Mucosa of stomach (tissue), 1 donor: ENCODE data around the gene ARL5C.
"Not testable (repeated sequence)": the region's sequence is repeated elsewhere in the genome, so short reads cannot be mapped to it uniquely, and the experiment has no call there.

Experiments used
- H3K27me3 ChIP-seq: one replicate; pipeline ENCODE4 v1.7.0; 2013; ENCODE audit warnings: mild to moderate bottlenecking, low read length; ENCODE audit not compliant: control insufficient read depth, insufficient read depth
- H3K36me3 ChIP-seq: one replicate; pipeline ENCODE4 v1.7.0; 2013; ENCODE audit warnings: low read length; ENCODE audit not compliant: control insufficient read depth, insufficient read depth
- H3K4me1 ChIP-seq: one replicate; pipeline ENCODE4 v1.7.0; 2013; ENCODE audit warnings: mild to moderate bottlenecking, low read length; ENCODE audit not compliant: control insufficient read depth, insufficient read depth
- H3K4me3 ChIP-seq: one replicate; pipeline ENCODE4 v1.7.0; 2013; ENCODE audit warnings: low read length
- H3K9ac ChIP-seq: one replicate; pipeline ENCODE4 v1.7.0; 2013; ENCODE audit warnings: mild to moderate bottlenecking, low read length, moderate library complexity
- H3K9me3 ChIP-seq: one replicate; pipeline ENCODE4 v1.7.0; 2013; ENCODE audit warnings: mild to moderate bottlenecking, low read length, moderate library complexity; ENCODE audit not compliant: control insufficient read depth
- donor health status: Pancreatic carcinoma.

ARL5C gene

DNA sequence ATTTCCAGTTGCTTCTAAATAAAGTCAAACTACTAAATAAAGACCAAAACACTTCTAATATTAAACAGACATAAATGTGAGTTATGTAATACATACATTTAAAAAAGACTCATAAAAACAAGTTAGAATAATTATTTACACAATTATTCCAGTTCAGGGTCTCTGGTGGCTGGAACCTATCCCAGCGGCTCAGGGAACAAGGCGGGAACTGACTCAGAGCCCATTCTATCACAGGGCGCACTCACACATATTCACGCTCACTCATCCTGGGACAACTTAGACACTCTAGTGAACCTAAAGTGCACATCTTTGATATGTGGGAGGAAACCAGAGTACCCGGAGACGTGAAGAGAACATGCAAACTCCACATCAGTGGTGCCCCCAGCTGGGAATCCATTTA lies 39.5 kb downstream of the ARL5C start:
- Histone ChIP-seq H3K9me3 (no peaks in the 10 kb centered on the region), H3K27me3 (no peaks in the 10 kb centered on the region), H3K9ac (no peak overlapping the region), H3K4me1 (no peaks in the 10 kb centered on the region), H3K36me3 (no peaks in the 10 kb centered on the region), H3K4me3 (no peak overlapping the region)

DNA sequence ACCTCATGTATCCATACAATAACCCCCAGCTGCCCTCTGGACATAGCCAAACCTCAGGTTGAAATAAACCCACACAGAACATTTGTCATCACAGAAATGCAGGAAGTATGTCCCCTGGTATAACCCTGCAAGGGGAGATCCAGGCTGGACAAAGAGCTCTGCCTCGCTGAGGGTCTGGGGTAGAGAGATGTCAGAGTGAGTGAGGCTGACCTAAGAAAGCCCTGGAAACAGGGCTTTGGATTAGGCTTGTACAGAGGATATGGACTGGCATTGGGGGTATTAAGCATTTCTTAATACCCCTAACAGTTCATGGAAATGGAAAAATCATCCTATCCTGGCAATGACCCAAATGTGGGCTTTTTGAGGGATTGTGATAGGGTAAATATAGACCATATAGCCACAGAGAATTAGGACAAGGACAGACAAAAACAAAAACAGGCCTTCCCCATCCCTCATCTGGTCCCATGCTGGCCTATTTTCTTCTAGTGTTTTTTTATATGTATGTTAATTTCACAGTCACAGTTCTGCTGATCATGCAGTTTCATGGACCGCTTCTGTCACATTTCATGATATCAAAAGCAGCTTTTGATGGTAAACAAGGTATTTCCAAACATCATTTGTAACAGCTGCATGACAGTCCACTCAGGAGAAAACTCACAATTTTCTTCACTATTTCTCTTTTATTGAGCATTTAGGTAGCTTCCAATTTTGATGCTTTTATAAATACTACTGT lies 40.7 kb downstream of the ARL5C start:
- no peak overlapping the region for H3K9ac ChIP-seq
- no peaks in the 10 kb centered on the region for H3K36me3 ChIP-seq
- no peaks in the 10 kb centered on the region for H3K4me1 ChIP-seq
- no peaks in the 10 kb centered on the region for H3K27me3 ChIP-seq
- no peak overlapping the region for H3K4me3 ChIP-seq
- H3K9me3 ChIP-seq = no peaks in the 10 kb centered on the region

DNA sequence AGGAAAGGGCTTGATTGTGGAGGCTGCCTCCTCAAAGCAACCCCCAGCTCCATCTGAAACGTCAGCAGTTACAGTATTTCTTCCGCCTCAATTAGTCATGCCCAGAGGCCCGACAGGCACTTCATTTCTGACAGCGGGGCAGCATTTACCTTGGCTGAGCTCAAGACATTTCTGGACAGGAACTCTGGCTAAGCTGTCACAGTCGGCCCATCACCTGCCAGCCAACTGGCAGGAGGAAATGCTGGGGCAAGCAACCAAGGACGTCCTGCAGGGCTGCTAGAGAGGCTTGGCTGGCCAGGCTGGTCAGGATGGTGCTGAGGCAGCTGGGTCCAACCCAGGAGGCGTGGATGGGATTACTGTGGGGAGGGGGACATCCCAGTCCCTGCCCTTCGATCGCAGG lies 42.3 kb downstream of the ARL5C start:
- H3K4me3 ChIP-seq = no peak overlapping the region
- H3K9me3 ChIP-seq = no peaks in the 10 kb centered on the region
- no peaks in the 10 kb centered on the region for H3K4me1 ChIP-seq
- H3K9ac ChIP-seq = no peak overlapping the region
- H3K36me3 ChIP-seq = no peaks in the 10 kb centered on the region
- H3K27me3 ChIP-seq = no peaks in the 10 kb centered on the region

DNA sequence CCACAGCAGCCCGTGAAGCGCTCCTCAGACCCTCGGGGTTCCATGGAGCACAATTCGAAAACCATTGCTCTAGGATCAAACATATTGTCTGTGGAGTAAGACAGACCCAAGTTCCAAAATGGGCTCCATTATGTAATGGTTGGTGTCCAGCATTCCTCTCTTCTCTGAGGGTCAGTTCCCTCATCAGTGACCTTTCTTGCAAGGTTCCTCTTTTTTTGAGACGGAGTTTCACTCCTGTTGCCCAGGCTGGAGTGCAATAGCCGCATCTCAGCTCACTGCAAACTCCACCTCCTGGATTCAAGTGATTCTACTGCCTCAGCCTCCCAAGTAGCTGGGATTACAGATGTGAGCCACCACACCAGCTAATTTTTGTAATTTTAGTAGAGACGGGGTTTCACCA lies 43.0 kb downstream of the ARL5C start:
- Histone ChIP-seq H3K27me3 (no peaks in the 10 kb centered on the region), H3K9ac (no peak overlapping the region), H3K9me3 (no peaks in the 10 kb centered on the region), H3K4me3 (no peak overlapping the region), H3K36me3 (no peaks in the 10 kb centered on the region), H3K4me1 (no peaks in the 10 kb centered on the region)

DNA sequence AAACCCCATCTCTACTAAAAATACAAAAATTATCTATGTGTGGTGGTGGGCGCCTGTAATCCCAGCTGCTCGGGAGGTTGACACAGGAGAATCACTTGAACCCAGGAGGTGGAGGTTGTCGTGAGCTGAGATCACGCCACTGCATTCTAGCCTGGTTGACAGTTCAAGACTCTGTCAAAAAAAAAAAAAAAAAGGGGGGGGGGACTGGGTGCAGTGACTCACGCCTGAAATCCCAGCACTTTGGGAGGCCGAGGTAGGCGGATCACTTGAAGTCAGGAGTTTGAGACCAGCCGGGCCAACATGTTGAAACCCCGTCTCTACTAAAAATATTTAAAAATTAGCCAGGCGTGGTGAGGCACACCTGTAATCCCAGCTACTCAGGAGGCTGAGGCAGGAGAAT lies 44.0 kb downstream of the ARL5C start:
- H3K36me3 ChIP-seq, H3K9me3 ChIP-seq, H3K9ac ChIP-seq, H3K4me1 ChIP-seq, H3K4me3 ChIP-seq, H3K27me3 ChIP-seq: not testable (repeated sequence)

DNA sequence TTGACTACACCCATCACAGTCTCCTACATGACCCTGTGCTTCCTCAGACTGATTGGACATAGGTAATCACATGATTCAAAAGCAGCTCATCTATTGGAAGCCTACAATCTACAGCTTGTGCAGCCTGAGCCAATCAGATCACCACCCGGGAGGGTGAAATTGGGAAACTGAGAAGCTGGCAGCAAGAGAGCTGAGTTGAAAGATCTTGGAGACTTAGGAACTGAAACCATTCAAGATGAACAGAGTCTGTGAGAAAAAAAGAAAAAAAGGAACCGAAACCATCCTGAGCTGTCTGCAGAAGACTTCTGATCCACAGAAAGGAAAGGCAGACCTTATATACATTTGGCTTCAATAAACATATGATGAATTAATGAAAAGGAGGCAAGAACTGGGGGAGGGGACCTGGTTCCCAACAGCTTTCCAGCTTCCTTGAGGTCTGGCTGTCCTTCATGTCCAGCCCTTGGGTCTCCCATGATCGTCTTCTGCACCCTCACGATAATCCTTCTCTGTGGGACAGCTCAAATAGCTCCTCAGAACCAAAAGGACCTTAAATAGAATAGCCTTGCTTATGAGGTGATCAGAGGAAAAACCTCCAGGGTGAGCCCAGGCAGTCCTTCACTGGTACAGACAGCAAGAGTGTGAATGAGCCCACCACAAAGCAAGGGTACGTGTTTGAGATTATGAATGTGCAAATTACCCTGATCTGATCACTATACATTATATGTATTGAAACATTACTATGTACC lies 47.1 kb downstream of the ARL5C start:
- H3K4me1 ChIP-seq = no peaks in the 10 kb centered on the region
- H3K4me3 ChIP-seq = no peak overlapping the region
- no peaks in the 10 kb centered on the region for H3K9me3 ChIP-seq
- no peaks in the 10 kb centered on the region for H3K36me3 ChIP-seq
- H3K9ac ChIP-seq = no peak overlapping the region
- H3K27me3 ChIP-seq = no peaks in the 10 kb centered on the region

DNA sequence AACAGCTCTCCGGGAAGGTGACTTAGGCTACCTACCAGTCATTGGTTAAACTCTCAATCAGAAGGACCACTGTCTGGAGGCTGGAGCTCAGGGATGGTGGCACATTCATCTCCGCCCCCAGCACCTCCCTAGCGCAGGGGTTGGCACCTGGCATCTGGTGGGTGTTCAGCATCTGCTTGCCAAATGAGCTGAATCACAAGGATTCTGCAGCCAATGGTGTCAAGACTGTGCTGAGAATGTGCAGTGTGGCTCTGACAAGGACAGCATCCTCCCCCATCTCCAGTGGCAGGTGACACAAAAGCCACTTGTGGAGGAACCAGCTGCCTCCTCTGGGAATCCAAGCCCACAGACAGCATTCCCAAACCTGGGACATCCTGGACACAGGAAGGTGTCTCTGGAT lies 49.7 kb downstream of the ARL5C start:
- Histone ChIP-seq H3K4me1 (peaks cover under 1% of the 10 kb centered on the region), H3K36me3 (no peaks in the 10 kb centered on the region), H3K27me3 (no peaks in the 10 kb centered on the region), H3K9ac (no peak overlapping the region), H3K4me3 (no peak overlapping the region), H3K9me3 (no peaks in the 10 kb centered on the region)

DNA sequence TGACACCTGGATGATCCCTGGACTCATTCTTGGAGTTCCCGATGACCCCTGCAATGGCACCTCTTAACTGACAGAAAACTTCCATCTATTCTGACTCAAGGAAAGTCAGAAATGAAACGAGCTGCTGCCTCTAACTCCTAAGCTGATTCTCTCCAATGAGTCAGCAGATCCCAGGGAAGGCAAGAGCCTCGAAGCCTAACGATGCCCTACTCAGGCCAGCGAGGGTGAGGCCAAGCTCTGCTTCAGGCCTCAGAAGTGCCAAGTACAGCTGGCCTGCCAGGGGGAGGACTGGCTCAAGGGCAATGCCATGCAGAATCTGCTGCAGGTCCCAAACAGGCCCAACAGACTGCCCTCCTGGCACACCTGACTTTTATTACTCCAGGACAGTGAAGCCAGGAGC lies 50.8 kb downstream of the ARL5C start:
- Histone ChIP-seq H3K9ac (no peak overlapping the region), H3K4me1 (peaks cover 11% of the 10 kb centered on the region), H3K27me3 (no peaks in the 10 kb centered on the region), H3K9me3 (no peaks in the 10 kb centered on the region), H3K36me3 (no peaks in the 10 kb centered on the region), H3K4me3 (no peak overlapping the region)

DNA sequence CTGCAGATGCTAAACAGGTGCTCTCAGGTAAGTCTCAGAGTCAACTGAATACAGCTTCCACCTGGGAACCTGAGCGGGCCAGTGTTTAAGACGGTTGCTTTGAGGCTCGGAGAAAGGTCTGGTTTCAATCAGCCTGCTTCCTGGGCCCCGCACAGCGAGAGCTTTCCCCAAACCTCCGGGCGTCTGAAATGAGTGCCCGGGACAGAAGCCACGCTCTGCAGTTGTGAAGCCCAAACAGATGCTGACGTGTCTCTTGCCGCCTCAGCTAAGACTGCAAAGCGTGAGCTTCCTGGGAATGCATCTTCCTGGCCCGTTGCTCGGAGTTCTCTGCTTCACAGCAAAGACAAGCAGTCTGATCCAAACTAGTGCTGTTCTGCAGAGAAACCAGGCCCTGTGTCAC lies 51.2 kb downstream of the ARL5C start:
- H3K4me1 ChIP-seq = peaks cover 15% of the 10 kb centered on the region
- H3K9me3 ChIP-seq = no peaks in the 10 kb centered on the region
- no peak overlapping the region for H3K4me3 ChIP-seq
- no peaks in the 10 kb centered on the region for H3K27me3 ChIP-seq
- H3K36me3 ChIP-seq = no peaks in the 10 kb centered on the region
- H3K9ac ChIP-seq = no peak overlapping the region

DNA sequence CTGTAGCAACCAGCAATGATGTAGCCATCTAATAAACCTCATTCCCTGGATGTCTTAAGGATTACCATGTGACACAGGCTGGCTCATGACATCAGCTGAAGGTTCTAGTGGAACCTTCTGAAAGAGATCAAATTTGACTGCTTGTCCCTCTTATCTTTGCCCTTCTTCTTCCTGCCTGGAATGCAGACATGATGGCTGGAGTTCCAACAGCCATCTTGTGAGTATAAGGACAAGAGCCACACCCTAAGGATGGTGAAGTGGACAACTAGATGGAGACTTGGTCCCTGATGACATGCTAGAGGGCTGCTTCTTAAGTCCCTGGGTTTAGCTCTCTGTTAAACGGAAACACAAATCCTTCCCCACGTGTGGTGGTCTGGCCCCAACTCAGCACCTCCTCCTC lies 52.1 kb downstream of the ARL5C start:
- H3K4me1 ChIP-seq = peaks cover 23% of the 10 kb centered on the region
- no peaks in the 10 kb centered on the region for H3K27me3 ChIP-seq
- H3K4me3 ChIP-seq = no peak overlapping the region
- no peaks in the 10 kb centered on the region for H3K9me3 ChIP-seq
- no peak overlapping the region for H3K9ac ChIP-seq
- H3K36me3 ChIP-seq = no peaks in the 10 kb centered on the region

DNA sequence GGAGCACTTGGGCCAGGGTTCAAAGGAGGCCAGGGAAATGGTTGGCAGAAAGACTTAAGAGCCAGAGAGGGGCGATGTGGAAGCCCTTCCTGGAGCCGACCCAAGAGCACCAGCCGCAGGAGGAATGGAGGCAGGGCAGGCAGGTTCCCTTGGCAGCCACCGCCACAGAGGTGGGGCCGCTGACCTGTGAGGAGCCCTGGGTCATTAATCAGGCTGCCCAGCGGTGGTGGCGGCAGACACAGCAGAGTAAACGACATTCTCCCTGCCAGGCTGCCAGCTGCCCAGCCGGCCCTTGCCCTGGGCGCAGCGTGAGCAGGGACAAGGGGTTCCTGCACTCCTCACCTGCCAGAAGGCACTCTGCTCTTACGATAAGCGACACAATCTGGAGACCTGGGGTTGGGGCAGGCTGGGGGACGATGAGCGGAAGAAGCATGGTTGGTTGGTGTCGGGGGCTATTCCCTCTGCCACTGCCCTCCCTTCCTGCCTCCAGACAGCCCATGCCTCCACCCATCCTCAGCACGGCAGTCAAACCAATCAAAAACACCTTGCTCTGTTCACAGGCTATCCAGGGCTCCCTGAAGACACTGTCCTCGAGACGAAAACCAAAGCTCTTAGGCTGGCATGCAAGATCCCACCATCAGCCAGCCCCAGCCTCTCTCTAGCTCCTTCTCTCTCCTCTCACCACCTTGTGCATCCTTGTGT lies 55.4 kb downstream of the ARL5C start:
- Histone ChIP-seq H3K27me3 (no peaks in the 10 kb centered on the region), H3K9ac (no peak overlapping the region), H3K4me3 (no peak overlapping the region), H3K9me3 (no peaks in the 10 kb centered on the region), H3K4me1 (peaks cover 24% of the 10 kb centered on the region), H3K36me3 (no peaks in the 10 kb centered on the region)
